Activated T-cell treated with anti-CD3 and anti-CD28 coated beads, Interleukin-2, amount 50 U/mL, for 4 hours (primary cell): ENCODE measurements around the gene HTR2A. TPM values are rescaled to one million over a fixed set of nuclear protein-coding genes. Genes with fewer than 3 reads are reported as not detected.

ENCODE experiments used
- total RNA-seq, 3 donors: library from RNA; stranded (reverse); gene quantifications; one replicate each; pipeline ENCODE4 v1.2.1, GENCODE V29; 2021

Gene HTR2A
- total RNA-seq, 3 donors from 2014 or later = not detected

Other genes with a start within 250 kb of the HTR2A start
- 10 to 100 TPM; 75.3 to 82.7 (median 78.5) TPM for gene ESD, start 99.9 kb downstream of the HTR2A start, total RNA-seq